Ishikawa (cell line): ENCODE results near the gene SLC16A3.

ENCODE experiments used
- FOXM1 ChIP-seq: IDR thresholded peaks from 2 replicates; pipeline ENCODE4 v1.6.1; 2012; ENCODE audit warnings: low read depth, borderline replicate concordance
- TF ChIP-seq, protein P1 (sequence below): IDR thresholded peaks from 2 replicates; pipeline ENCODE4 v1.6.1; 2012

DNA sequence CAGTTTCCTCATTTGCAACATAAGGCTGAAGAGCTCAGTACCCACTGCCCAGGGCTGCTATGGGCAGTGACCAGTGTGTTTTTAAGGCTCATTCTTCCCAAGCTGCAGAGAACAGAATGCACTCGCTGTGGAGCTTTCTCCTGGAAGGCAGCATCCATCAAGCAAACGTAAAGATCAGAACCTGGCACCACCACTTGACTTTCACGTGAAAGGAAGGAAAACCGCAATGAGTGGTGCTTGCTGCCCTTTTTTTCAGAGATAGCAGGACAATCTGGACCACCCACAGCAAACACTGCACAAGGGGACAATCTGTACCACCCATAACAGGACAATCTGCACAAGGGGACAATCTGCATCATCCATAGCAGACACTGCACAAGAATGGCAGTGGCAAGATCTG, 33.5 kb downstream of the SLC16A3 start:
- no peak for TF ChIP-seq FOXM1
- TF ChIP-seq, protein P1, sequence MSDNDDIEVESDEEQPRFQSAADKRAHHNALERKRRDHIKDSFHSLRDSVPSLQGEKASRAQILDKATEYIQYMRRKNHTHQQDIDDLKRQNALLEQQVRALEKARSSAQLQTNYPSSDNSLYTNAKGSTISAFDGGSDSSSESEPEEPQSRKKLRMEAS: no peak
